Endothelial cell of umbilical vein (primary cell): ENCODE results near the gene CHN2. TPM values are rescaled to one million over a fixed set of nuclear protein-coding genes. Genes with fewer than 3 reads are reported as not detected.

Experiments
- BruUV-seq: library from RNA; stranded (reverse); fragments of 400-500 nt; replicated peaks from 2 replicates; lab custom pipeline; 2021; lab: Mats Ljungman, UMichigan
- CTCF ChIA-PET: fragments of 300-600, 350-600 bp; sonication (Branson Sonifier 250); formaldehyde crosslinking; loops from one replicate; lab custom pipeline; 2021; ENCODE audit warnings: antibody characterized with exemption, inconsistent platforms; lab: Charles Lee
- POLR2A ChIA-PET: fragments of 300-600, 350-600 bp; sonication (Branson Sonifier 250); formaldehyde crosslinking; loops from one replicate; lab custom pipeline; 2021; ENCODE audit warnings: antibody characterized with exemption, inconsistent platforms; lab: Charles Lee
- DNase-seq: peaks from one replicate; pipeline ENCODE4 v3.0.0-alpha.2; 2011; ENCODE audit warnings: low read depth, low spot score
- FAIRE-seq: peaks from 2 replicates; lab custom pipeline; 2011; peaks lifted over from hg19 to GRCh38; lab: Jason Lieb, UNC
- H2AFZ ChIP-seq: 2 replicates; pipeline ENCODE4 v1.6.0; 2012; ENCODE audit warnings: low read depth, low read length, control low read depth, inconsistent platforms
- H3K27ac ChIP-seq: 2 replicates; pipeline ENCODE4 v1.5.1; 2011; ENCODE audit warnings: low read depth, mild to moderate bottlenecking, control low read depth, low read length, moderate library complexity; ENCODE audit not compliant: insufficient read depth
- H3K27me3 ChIP-seq, 2 experiments: 2 replicates each; pipeline versions ENCODE4 v1.6.0 to v1.6.1; 2011; ENCODE audit warnings: low read length in 2 of 2, mixed read lengths in 1 of 2; ENCODE audit not compliant: control insufficient read depth in 2 of 2, insufficient read depth in 2 of 2
- H3K36me3 ChIP-seq, 2 experiments: 2 replicates in 1 of 2; 3 replicates in 1 of 2; pipeline ENCODE4 v1.5.1; 2011; ENCODE audit warnings: low read length in 2 of 2, mild to moderate bottlenecking in 1 of 2, moderate library complexity in 1 of 2; ENCODE audit not compliant: control insufficient read depth in 2 of 2, insufficient read depth in 2 of 2; ENCODE audit errors: extremely low read depth in 1 of 2
- H3K4me1 ChIP-seq: 3 replicates; pipeline ENCODE4 v1.5.1; 2011; ENCODE audit warnings: mild to moderate bottlenecking, low read length; ENCODE audit not compliant: control insufficient read depth, insufficient read depth; ENCODE audit errors: extremely low read depth
- H3K4me2 ChIP-seq: 2 replicates; pipeline ENCODE4 v1.6.1; 2011; ENCODE audit warnings: low read length, control low read depth, mixed read lengths; ENCODE audit not compliant: insufficient read depth
- H3K4me3 ChIP-seq, 3 experiments: fragments of 200-600 bp in 1 of 3; sonication (generic), shearing (Covaris generic) in 1 of 3; replicated peaks in 1 of 3; 2 replicates each; pipeline ENCODE4 v1.5.1; 2011 to 2016; ENCODE audit warnings: control low read depth in 3 of 3, low read length in 3 of 3, mild to moderate bottlenecking in 2 of 3, inconsistent platforms in 1 of 3, low read depth in 1 of 3, moderate library complexity in 1 of 3; ENCODE audit not compliant: insufficient read depth in 1 of 3
- H3K79me2 ChIP-seq: 2 replicates; pipeline ENCODE4 v1.6.0; 2012; ENCODE audit warnings: low read length, inconsistent platforms; ENCODE audit not compliant: control insufficient read depth, insufficient read depth
- H3K9ac ChIP-seq: replicated peaks from 2 replicates; pipeline ENCODE3; 2011; ENCODE audit warnings: low read length, control low read depth; ENCODE audit not compliant: insufficient read depth; ENCODE audit errors: extremely low read depth
- H3K9me1 ChIP-seq: replicated peaks from 3 replicates; pipeline ENCODE4 v1.6.0; 2011; ENCODE audit warnings: mild to moderate bottlenecking, low read length; ENCODE audit not compliant: control insufficient read depth, insufficient read depth; ENCODE audit errors: extremely low read depth
- H3K9me3 ChIP-seq: replicated peaks from 2 replicates; pipeline ENCODE4 v1.5.1; 2012; ENCODE audit warnings: low read length, inconsistent platforms; ENCODE audit not compliant: control insufficient read depth, insufficient read depth
- H4K20me1 ChIP-seq: replicated peaks from 2 replicates; pipeline ENCODE3; 2011; ENCODE audit warnings: mild to moderate bottlenecking, low read length; ENCODE audit not compliant: control insufficient read depth, insufficient read depth; ENCODE audit errors: extremely low read depth
- CTCF ChIP-seq, 2 donors: IDR thresholded peaks; 1 replicate in 1 of 2; 2 replicates in 1 of 2; pipeline ENCODE4 v1.5.1; 2011; ENCODE audit warnings: low read length in 2 of 2, mild to moderate bottlenecking in 2 of 2, moderate library complexity in 2 of 2, control low read depth in 1 of 2, inconsistent platforms in 1 of 2, low read depth in 1 of 2; ENCODE audit not compliant: insufficient read depth in 1 of 2; ENCODE audit errors: extremely low read depth in 1 of 2
- EZH2 ChIP-seq: IDR thresholded peaks from 2 replicates; pipeline ENCODE4 v1.6.1; 2012; ENCODE audit warnings: borderline replicate concordance, low read depth, mild to moderate bottlenecking, moderate library complexity, low read length, inconsistent platforms; ENCODE audit not compliant: severe bottlenecking
- JUN ChIP-seq: IDR thresholded peaks from 2 replicates; pipeline ENCODE4 v1.6.1; 2011; ENCODE audit warnings: borderline replicate concordance, low read depth; ENCODE audit not compliant: insufficient read length, insufficient read depth
- MYC ChIP-seq: IDR thresholded peaks from one replicate; pipeline ENCODE4 v1.6.1; 2011; ENCODE audit warnings: mild to moderate bottlenecking, low read depth, low read length
- POLR2AphosphoS5 ChIP-seq: IDR thresholded peaks from 2 replicates; pipeline ENCODE4 v1.6.1; 2012; ENCODE audit warnings: low read depth, mild to moderate bottlenecking, control low read depth, low read length, moderate library complexity; ENCODE audit not compliant: insufficient read depth
- dilution Hi-C: fragments of 300-500 bp; cut with MboI; formaldehyde crosslinking; loops from one replicate; pipeline ENCODE4 v1.15.0; 2019; ENCODE audit warnings: low sequenced_read_pairs; ENCODE audit not compliant: extremely low pct_ligation_motif_present
- intact Hi-C: fragments of 100-400 bp; cut with micrococcal nuclease; formaldehyde crosslinking; loops from one replicate; pipeline ENCODE4 v1.10.0; 2022
- polyA plus RNA-seq, 4 experiments: library from polyadenylated mRNA; depleted of rRNA in 3 of 4; stranded (reverse) in 3 of 4; unstranded in 1 of 4; fragments of >200 nt; gene quantifications; 2 replicates each; pipeline versions ENCODE4 v1.2.1 to v1.2.3, GENCODE V29; 2011 to 2012; ENCODE audit warnings: missing spikeins in 1 of 4
- total RNA-seq: library from RNA; stranded (reverse); gene quantifications from 2 replicates; pipeline ENCODE4 v1.2.3, GENCODE V29; 2021

Gene CHN2
- total and polyA plus RNA-seq, 2 donors (not counting 3 experiments of a cell fraction or from before 2014, with no cell fraction given), result 1.4 to 5.0 TPM

GRCh38 chr7:29345590-29345989 is 151.0 kb downstream of the CHN2 start:
- H2AFZ ChIP-seq, result no peak overlapping the region
- H3K27me3 ChIP-seq, result peaks cover 1 to 5% of the 10 kb centered on the region in 2 experiments
- POLR2A ChIA-PET, result no interaction called here
- no peaks in the 10 kb centered on the region for H4K20me1 ChIP-seq
- H3K4me2 ChIP-seq, result no peak overlapping the region
- H3K79me2 ChIP-seq, result no peaks in the 10 kb centered on the region
- TF ChIP-seq POLR2AphosphoS5 (no peak), JUN (no peak), CTCF (IDR thresholded peaks at IDR 0.05; ENCODE audit: extremely low read depth in 1 of 2, insufficient read depth in 1 of 2, low read depth in 1 of 2, low read length in 2 of 2) (peak; percentile 45 to 49), EZH2 (no peak), MYC (no peak)
- H3K9me1 ChIP-seq, result no peaks in the 10 kb centered on the region
- peak; percentile 41 for DNase-seq
- H3K4me3 ChIP-seq, result no peak overlapping the region
- no peaks in the 10 kb centered on the region for H3K4me1 ChIP-seq
- CTCF ChIA-PET, result interaction anchor here (0.5 to 5.5 kb wide), 20 partner anchors 24 to 425 kb away, joined by 3 to 105 read pairs (median 4); partner anchors contain the start of gene CHN2
- dilution Hi-C loops, result no loop called here
- no peak overlapping the region for H3K9ac ChIP-seq
- intact Hi-C loops, result loop anchor here (1.0 kb wide), 5 partner anchors 106 to 423 kb away; no protein-coding TSS in a partner anchor
- FAIRE-seq, result no peak
- no TSS peak for BruUV-seq
- H3K27ac ChIP-seq, result no peak overlapping the region
- H3K36me3 ChIP-seq, result no peaks in the 10 kb centered on the region
- H3K9me3 ChIP-seq, result no peaks in the 10 kb centered on the region
